HG03460 (cell line): ENCODE results near the gene SLC25A1.

ENCODE experiments used
- ATAC-seq: cut with Tn5 transposase; IDR thresholded peaks from one replicate; pipeline ENCODE4 v1.9.1; 2021; ENCODE audit not compliant: unreplicated experiment

The SLC25A1 gene

DNA sequence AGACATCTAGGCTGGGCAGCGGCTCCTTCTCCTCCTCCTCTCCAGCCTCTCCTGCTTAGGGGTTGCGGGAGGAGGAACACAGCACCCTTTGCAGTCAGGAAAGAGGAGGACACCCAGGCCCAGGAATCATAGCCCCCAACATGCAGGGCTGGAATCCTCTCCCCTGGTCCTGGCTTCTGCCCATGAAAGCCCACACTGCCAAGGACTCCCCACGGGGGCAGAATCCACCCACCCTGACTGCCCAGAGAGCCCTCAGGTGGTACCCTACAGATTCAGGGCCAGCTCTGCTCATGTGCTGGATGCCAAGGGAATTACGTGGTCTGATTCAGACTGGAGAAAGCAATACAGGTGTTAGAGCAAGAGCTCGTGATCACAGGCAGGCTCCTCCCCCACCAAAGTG lies 38.6 kb downstream of the SLC25A1 start:
- no peak for ATAC-seq

DNA sequence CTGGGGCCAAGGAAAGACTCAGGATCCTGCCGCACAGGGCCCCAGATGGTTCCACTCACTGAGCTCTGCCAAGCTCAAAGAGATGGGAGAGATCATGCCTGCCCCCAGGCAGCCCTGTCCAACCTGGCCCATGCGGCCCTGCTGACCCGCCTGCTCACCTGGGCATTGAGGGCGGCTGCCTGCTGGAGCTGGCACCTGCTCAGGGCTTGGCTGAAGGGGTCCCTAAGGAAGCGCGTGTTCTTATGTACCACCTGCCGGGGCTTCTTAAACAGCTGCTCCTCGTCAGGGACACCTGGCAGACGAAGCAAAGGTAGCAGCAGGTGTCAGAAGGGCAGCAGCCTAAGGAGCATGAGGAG lies 39.6 kb downstream of the SLC25A1 start:
- ATAC-seq = no peak

DNA sequence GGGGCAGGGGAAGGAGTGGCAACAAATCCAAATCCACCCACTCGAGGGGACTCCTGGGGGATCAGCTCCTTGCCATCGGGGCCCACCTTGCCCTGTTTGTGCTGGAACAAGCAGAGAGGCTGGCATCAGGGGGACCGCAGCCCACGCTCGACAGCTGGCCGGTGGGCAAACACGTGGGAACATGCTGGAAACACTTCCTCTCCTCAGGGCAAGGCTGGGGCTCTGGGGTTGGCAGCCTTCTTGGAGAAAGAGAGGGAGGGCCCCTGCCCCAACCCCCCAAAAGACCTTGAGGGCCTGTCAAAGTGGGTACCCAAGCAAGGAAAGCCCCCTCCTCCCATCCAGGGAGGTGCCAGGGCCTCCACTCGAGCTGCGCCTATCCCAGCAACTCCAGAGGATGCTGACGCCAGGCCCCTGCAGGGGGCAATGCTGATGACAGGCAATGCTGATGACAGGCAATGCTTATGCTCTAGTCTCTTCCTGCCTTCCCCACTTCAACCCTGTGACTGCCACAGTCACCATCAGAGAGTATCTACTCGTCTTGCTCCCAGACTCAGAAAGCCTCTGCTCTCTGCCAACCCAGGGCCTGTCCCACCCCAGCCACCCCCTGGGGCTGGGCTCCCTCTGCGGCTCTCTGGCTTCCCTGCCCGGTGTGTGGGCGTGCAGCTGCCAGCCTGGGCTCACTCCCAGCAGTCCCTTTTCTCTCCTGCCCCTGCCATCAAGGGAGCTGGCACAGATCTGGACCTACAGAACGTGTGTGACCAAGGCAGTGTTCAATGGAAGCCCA lies 40.1 kb downstream of the SLC25A1 start:
- no peak for ATAC-seq

DNA sequence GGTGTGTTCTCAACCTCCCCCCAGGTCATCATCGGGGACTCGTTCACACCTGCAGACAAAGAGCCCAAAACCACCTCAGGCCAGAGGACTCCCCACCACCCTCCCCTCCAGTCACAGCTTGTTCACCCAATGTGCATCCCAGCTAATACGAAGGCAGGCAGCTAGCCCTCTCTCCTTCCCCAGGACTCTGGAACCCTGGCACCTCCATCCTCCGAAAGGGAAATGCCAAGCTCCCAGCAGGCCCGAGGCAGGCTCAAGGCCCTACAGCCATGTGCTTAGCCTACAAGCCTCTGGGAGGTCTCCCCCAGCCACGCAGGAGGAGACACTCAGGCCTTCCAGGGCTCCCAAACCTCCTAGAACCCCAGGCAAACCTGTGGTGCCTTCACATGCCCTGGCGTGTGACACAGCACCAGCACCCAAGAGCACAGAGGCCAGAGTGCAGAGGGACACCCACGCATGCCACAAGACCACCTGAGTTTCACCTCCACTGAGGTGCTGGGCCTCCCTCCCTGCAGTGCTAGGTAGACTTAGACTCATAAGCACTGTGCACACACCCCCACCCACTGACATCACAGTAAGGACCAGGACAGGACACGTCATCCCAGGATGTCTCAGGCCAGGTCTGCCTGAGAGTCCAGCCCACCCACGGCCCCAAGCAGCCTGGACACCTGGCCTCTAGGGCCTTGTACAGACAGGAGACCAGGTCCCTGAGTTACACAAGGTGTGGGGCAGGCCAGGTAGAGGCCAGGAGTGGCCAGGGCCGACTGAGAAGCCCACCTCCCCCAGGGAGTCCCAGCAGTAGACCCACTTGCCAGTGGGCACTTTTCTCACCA lies 40.9 kb downstream of the SLC25A1 start:
- no peak for ATAC-seq

DNA sequence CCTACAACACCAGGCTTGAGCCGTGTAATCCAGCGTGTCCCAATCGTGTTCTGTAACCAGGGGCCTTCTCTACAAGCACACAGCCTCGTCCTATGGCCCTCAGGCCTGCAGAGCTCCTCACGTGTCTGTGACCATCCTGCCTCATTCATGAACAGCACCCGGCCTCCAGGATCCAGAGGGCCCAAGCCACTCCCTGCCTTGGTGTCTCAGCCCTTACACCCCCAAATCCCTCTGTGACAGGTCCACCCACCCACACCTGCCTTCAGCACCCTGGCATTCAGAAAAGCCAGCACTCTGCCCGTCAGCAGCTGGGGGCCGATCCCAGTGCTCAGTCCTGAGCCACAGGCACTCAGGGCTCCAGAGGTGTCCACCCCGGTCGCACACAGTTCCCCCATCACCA lies 41.6 kb downstream of the SLC25A1 start:
- no peak for ATAC-seq

DNA sequence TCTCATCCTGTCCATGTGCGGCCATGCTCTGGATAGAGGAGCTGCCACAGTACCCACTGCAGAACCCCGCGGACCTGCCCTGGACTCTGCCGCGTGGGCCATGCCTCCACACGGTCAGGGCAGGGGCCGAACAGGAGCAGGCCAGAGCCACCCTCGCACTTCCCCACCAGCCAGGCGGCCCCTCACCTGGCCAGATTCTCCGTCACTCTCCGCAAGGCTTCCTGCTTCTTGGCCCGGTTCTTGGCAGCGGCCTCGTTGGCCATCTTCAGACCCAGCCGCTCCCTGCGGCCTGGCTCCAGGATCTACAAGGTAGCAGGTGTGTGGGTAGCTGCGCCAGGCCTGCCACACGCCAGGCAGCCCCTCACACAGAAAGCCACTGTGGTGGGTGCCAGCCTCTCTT lies 43.7 kb downstream of the SLC25A1 start:
- ATAC-seq = no peak

DNA sequence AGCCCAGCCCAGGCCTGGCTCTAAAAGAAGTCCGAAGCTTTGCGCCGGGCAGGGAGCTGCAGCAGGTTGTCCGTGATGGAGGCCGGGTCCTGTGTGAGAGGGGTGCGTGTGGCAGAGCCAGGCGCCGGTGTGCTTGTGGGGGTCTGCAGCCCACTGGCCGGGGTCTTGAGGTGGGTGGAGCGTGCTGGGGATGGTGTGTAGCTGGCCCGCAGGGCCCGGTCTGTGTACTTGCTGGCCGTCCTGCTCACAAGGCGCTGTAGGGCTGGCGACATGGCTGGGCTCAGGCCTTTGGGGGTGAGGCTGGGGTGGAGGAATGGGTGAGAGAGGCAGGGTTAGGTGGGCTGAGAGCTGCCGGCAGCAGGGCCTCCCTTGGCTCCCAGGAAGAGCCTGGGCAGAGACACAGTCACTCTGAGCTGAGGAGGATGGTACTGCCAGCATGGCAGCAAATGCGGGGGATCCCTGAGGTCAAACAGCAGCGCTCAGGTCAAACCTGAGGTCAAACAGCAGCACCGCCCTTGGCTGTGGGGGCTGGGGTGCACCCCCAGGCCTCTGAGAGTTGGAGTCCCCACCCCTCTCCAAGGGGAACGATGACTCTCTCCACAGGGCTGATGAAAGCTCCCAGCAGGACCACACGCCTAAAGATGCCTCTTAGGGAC lies 44.2 kb downstream of the SLC25A1 start:
- ATAC-seq = no peak

DNA sequence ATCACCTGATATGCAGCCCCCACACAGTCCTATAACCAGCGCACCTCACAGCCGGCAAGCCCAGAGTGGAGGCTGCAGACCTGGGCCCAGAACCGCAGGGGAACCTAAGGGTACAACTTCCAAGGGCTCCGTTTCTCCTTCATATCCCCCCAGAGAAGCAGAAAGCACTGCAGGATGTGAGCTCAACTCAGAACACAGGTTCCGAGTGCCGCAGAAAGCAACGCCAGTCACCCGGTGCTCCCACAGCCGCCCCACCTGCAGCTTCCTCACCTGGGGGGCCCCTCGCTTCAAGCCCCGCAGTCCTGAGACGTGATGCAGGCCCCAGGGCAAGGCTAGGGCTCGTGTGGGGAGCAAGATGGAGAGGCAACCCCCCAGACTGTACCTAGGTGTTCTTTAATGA lies 45.0 kb downstream of the SLC25A1 start:
- ATAC-seq = no peak

DNA sequence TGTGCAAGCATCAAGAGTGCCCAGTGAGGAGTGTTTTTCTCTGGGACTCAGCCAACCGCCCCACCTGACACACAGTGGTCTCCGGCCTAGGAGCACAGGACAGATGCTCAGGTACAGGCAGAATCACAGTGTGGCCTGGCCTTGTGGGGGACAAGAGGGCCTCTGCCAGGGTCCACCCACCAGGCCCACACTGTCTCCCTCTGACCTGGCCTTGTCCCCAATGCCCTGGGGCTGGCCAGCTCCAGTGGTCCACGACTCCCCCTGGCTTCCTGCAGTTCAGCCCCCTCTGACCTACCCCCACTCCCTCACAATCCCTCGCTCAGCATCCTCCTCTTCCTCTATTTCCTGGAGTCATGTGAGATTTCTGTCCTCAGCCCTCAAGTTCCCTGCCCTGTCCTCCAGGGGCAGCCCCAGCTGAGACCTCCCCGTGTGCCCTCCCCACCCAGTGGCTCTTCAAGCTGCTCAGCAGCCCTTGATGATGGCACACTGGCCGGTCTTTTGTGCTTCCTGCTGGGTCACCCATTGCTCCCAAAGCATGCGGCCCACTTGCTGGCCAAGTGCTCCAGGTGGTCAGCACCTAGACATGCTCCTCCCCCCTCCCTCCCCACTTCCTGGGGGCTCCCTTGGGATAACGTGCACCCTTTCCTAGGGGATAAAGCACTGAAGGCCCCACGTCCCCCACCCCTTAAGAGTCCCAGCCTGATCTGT lies 45.7 kb downstream of the SLC25A1 start:
- ATAC-seq = no peak

DNA sequence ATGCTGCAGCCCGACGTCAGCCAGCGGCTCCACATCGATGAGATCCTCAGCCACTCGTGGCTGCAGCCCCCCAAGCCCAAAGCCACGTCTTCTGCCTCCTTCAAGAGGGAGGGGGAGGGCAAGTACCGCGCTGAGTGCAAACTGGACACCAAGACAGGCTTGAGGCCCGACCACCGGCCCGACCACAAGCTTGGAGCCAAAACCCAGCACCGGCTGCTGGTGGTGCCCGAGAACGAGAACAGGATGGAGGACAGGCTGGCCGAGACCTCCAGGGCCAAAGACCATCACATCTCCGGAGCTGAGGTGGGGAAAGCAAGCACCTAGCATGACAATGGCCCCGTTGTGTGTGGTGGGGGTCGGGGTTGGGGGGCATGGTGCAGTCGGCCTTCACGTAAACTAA lies 46.4 kb downstream of the SLC25A1 start:
- ATAC-seq = no peak

DNA sequence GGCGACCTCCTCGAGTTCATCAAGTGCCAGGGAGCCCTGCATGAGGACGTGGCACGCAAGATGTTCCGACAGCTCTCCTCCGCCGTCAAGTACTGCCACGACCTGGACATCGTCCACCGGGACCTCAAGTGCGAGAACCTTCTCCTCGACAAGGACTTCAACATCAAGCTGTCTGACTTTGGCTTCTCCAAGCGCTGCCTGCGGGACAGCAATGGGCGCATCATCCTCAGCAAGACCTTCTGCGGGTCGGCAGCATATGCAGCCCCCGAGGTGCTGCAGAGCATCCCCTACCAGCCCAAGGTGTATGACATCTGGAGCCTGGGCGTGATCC lies 46.9 kb downstream of the SLC25A1 start:
- ATAC-seq = no peak

DNA sequence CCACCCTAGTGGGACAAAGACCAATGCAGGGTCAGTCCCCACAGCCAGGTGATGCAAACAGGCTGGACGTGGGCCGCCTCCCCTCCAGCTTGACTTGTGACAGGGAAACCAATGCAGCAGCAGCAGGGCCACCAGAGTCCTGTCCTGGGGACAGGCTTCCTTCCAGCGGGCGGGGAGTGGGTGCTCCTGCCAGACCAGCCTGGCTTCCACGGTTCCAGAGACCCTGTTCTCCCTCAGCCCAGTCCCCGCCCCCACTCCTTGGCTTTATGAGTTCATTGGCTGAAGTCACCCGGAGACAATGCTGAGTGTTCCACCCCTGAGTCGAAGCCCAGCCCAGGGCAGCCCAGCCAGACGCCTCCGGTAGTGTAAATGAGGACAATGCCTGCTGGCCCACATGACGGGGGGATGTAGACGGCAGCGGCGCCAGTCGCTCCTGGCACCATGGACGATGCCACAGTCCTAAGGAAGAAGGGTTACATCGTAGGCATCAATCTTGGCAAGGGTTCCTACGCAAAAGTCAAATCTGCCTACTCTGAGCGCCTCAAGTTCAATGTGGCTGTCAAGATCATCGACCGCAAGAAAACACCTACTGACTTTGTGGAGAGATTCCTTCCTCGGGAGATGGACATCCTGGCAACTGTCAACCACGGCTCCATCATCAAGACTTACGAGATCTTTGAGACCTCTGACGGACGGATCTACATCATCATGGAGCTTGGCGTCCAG lies 47.4 kb downstream of the SLC25A1 start, which contains the start of gene TSSK2:
Gene TSSK2, plus strand, starts transcription at position 350 of the 726 bp plus-strand sequence. Its CDS starts 92 bp downstream, at position 442.
- ATAC-seq = no peak

DNA sequence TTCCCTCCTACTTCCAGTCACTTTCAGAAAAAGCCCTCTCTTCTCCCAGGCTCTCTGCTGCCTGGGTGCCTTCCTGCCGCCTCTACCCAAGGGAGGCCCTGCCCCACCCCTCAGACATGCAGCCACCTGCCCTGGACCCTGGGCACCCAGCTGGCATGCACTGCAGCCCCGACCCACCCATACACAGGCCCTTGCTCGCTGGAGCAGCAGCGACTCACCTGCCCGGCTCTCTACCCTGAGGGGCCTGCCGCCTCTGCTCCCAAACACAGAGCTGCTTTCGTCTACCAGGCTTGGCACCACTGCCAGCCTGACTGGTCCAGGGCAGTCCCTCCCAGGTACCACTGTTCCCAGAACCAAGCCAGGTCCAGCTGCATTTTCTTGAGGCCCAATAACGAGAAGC lies 48.7 kb downstream of the SLC25A1 start:
- ATAC-seq = no peak

DNA sequence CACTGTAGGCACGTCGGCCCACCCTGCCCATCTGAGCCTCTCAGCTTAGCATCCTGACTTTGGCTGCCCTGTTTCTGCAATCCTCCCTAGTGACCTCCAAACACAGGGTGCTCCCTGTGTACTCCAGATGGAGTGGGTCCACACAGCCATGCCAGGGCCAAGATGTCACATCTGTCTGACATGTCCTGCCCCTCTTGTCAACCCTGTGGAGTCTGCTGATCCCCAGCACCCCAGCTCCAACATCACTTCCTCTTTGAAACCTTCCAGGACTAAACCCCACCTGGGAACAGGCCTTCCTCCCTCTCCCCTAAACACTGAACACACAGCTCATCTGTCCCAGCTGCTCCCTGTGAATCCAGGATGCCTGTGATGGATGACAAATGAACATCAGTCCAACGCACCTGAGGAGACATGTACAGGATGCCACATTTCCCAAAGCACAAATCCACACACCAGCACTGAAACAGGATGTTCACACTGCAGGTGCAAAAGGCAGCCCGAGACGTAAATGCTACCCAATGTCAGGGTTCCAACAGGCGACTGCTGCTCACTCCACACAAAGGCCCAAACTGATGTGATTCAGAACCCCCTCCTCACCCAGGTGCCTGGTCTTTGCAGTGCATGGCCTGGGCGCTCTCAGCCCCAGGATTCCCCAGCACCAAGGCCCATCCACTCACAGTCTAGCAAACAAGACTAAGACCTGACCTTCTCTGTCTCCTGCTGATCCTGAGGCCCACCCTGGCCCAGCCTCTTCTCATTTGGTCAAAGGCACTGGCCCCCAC lies 49.4 kb downstream of the SLC25A1 start:
- no peak for ATAC-seq

DNA sequence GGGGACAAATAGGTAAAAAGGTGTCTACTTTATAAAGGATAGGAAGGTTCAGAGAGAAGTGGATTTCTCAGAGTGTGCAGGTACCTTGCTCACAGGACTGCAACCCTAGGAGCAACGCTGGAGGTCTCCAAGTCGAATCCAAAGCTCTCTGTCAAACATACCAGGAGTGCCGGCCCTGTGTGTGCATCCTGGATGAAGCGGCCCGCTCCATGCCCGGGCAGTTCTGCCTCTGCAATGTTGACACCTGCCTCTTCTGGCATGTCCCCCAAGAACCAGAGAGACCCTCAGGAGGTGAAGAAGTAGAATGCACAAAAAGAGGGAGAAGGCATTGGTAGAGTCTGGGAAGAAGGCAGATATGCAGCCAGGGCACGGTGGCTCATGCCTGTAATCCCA lies 50.5 kb downstream of the SLC25A1 start:
- ATAC-seq = no peak

DNA sequence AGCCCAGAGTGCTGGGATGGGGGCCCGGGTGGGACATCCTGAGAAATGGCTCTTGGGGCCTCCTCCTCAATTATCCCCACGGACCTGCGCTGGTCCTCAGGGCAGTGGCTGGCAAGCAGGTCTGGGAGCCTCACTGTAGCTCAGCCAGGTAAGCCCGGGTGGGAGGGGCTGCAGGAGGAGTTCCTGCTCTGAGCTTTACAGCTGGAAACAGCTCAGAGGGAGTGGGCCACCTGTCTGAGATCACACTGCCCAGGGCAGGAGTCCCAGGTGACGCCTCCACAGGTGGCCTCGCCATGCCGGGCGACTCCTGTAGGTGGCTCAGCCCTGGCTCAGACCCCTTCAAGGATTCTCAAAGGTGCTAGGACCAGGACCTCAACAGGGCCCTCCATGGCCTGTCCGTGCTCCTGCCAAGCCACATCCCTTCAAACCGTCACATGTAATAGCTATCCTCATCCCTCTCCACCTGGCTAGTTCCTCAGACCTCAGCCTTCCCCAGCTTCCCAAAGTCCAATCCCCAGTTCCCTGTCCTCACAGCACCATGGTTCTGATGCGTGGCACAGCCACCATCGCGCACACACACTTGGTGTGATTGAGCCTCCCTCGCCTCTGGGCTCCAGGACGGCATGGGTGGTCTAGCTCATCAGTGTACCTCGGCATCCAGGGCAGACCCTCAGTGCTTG lies 51.1 kb downstream of the SLC25A1 start:
- no peak for ATAC-seq

DNA sequence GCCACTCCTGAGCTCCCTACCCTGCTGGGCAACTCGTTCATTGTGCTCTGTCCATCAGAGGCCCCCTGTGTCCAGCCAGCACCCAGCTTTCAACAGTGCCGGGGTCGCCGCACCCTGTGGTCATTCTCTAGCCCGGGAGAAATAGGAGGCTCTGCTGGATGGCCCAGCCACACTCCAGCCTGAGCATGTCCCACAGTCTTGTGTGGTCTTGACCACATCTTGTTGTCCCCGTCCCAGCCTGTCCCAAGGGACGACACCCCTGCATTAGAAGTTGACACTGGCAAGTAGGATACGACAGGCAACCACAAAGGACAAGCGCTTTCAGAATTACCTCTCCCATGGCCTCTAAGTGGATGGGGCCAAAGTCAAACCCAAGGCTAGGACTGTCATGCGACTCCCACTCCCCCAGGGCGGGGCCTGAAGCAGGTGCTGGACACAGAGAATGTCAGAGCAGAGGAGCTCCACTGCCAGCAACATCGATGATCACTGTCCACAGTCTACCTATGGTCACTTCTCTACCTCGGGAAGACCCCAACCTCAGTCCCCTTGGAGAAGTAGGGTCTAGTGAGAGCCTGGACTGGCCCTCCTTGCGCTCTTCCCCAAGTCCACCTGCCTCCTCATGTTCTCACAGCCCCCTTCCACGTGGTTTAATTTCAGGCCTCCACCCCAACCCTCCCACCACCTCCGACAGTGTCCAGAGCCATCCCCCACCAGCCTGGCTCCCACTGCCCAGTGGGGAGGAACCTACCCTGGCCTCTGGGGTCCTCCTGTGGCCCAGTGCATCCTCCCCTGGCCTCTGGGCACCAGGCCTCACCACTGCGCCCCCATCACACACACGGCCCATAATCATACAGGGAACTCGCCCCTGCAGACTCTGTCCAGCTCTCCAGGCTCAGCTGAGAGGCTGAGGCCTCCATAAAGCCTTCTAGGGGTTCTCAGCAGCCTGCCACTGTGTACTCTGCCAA lies 51.9 kb downstream of the SLC25A1 start:
- no peak for ATAC-seq
